ENCODE results near the gene STEAP4. TPM values are rescaled to one million over a fixed set of nuclear protein-coding genes. Genes with fewer than 3 reads are reported as not detected.

The STEAP4 gene
- polyA plus RNA-seq, 1 donor (not counting 4 experiments of a cell fraction or from before 2014, with no cell fraction given), result 2.0 TPM

GRCh38 chr7:88226201-88226600 lies 80.5 kb downstream of the STEAP4 start:
- H4K20me1 ChIP-seq (ENCODE audit: control insufficient read depth, extremely low read depth, insufficient read depth, low read length), result no peaks in the 10 kb centered on the region
- H2AFZ ChIP-seq (ENCODE audit: control insufficient read depth, low read length), result no peak overlapping the region
- H3K36me3 ChIP-seq (ENCODE audit: control insufficient read depth in 2 of 2, extremely low read depth in 1 of 2, insufficient read depth in 2 of 2, low read length in 2 of 2), result no peaks in the 10 kb centered on the region
- no peak overlapping the region for H3K4me2 ChIP-seq (ENCODE audit: control insufficient read depth, extremely low read depth, insufficient read depth, low read depth, low read length)
- DNase-seq (ENCODE audit: low read depth, low spot score) (no peak), FAIRE-seq (no peak)
- H3K4me1 ChIP-seq (ENCODE audit: control insufficient read depth, extremely low read depth, insufficient read depth, low read length), result peaks cover 18% of the 10 kb centered on the region
- H3K9me3 ChIP-seq (ENCODE audit: control insufficient read depth, low read depth, low read length), result no peaks in the 10 kb centered on the region
- no peak overlapping the region for H3K27ac ChIP-seq (ENCODE audit: control insufficient read depth, insufficient read depth, low read length)
- H3K79me2 ChIP-seq (ENCODE audit: control insufficient read depth, insufficient read depth, low read length), result no peaks in the 10 kb centered on the region
- H3K9ac ChIP-seq (ENCODE audit: control insufficient read depth, extremely low read depth, insufficient read depth, low read length), result no peak overlapping the region
- dilution Hi-C loops (cut with MboI; ENCODE audit: extremely low pct_ligation_motif_present, low sequenced_read_pairs), result no loop called here
- TF ChIP-seq, protein P1, sequence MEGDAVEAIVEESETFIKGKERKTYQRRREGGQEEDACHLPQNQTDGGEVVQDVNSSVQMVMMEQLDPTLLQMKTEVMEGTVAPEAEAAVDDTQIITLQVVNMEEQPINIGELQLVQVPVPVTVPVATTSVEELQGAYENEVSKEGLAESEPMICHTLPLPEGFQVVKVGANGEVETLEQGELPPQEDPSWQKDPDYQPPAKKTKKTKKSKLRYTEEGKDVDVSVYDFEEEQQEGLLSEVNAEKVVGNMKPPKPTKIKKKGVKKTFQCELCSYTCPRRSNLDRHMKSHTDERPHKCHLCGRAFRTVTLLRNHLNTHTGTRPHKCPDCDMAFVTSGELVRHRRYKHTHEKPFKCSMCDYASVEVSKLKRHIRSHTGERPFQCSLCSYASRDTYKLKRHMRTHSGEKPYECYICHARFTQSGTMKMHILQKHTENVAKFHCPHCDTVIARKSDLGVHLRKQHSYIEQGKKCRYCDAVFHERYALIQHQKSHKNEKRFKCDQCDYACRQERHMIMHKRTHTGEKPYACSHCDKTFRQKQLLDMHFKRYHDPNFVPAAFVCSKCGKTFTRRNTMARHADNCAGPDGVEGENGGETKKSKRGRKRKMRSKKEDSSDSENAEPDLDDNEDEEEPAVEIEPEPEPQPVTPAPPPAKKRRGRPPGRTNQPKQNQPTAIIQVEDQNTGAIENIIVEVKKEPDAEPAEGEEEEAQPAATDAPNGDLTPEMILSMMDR (optimal IDR thresholded peaks at IDR 0.05 in 1 of 3, IDR thresholded peaks at IDR 0.05 in 1 of 3, conservative IDR thresholded peaks at IDR 0.05 in 1 of 3; ENCODE audit: extremely low read depth in 1 of 3, insufficient read depth in 2 of 3, low read length in 3 of 3), result no peak
- no peak for TF ChIP-seq EZH2 (IDR thresholded peaks at IDR 0.05; ENCODE audit: low read length)
- no peaks in the 10 kb centered on the region for H3K9me1 ChIP-seq (ENCODE audit: control insufficient read depth, extremely low read depth, insufficient read depth, low read length)
- no peaks in the 10 kb centered on the region for H3K27me3 ChIP-seq (ENCODE audit: control insufficient read depth, extremely low read depth, insufficient read depth, low read length)
- no peak overlapping the region for H3K4me3 ChIP-seq (ENCODE audit: control insufficient read depth in 2 of 3, extremely low read depth in 1 of 3, insufficient read depth in 2 of 3, low read depth in 1 of 3, low read length in 3 of 3)

- no peak for TF ChIP-seq EZH2 (IDR thresholded peaks at IDR 0.05; ENCODE audit: low read length)
- no peaks in the 10 kb centered on the region for H3K9me3 ChIP-seq (ENCODE audit: control insufficient read depth, low read depth, low read length)
- FAIRE-seq, result peak; percentile 72
- H3K27ac ChIP-seq (ENCODE audit: control insufficient read depth, insufficient read depth, low read length), result no peak overlapping the region
- H3K4me1 ChIP-seq (ENCODE audit: control insufficient read depth, extremely low read depth, insufficient read depth, low read length), result peaks cover 22% of the 10 kb centered on the region
- H3K9ac ChIP-seq (ENCODE audit: control insufficient read depth, extremely low read depth, insufficient read depth, low read length), result no peak overlapping the region
- dilution Hi-C loops (cut with MboI; ENCODE audit: extremely low pct_ligation_motif_present, low sequenced_read_pairs), result no loop called here
- no peaks in the 10 kb centered on the region for H4K20me1 ChIP-seq (ENCODE audit: control insufficient read depth, extremely low read depth, insufficient read depth, low read length)
- H2AFZ ChIP-seq (ENCODE audit: control insufficient read depth, low read length), result no peak overlapping the region
- H3K4me3 ChIP-seq (ENCODE audit: control insufficient read depth in 2 of 3, extremely low read depth in 1 of 3, insufficient read depth in 2 of 3, low read depth in 1 of 3, low read length in 3 of 3), result no peak overlapping the region
- H3K4me2 ChIP-seq (ENCODE audit: control insufficient read depth, extremely low read depth, insufficient read depth, low read depth, low read length), result peak overlapping the region; percentile 37
- DNase-seq (ENCODE audit: low read depth, low spot score), result peak; percentile 28
- no peaks in the 10 kb centered on the region for H3K9me1 ChIP-seq (ENCODE audit: control insufficient read depth, extremely low read depth, insufficient read depth, low read length)
- H3K79me2 ChIP-seq (ENCODE audit: control insufficient read depth, insufficient read depth, low read length), result no peaks in the 10 kb centered on the region
- no peaks in the 10 kb centered on the region for H3K27me3 ChIP-seq (ENCODE audit: control insufficient read depth, extremely low read depth, insufficient read depth, low read length)
- H3K36me3 ChIP-seq (ENCODE audit: control insufficient read depth in 2 of 2, extremely low read depth in 1 of 2, insufficient read depth in 2 of 2, low read length in 2 of 2), result no peaks in the 10 kb centered on the region
Measured at GRCh38 chr7:88224601-88225275, 82.0 kb downstream of the STEAP4 start.

DNA sequence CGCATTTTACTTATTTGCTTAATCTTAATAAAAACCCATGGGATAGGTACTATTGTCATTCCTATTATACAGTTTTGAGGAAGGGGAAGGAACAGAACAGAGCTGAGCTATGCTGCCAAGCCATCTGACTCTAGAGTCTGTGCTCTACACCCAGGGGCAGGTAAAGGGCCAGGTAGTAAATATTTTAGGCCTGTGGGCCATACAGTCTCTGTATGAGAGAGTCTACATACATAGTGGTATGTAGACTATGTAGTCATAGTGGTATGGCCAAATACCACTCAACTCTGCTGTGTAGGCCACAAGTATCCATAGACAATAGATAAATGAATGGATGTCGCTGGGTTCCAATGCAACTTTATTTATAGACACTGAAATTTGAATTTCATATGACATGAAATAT lies 83.4 kb downstream of the STEAP4 start:
- H3K4me1 ChIP-seq (ENCODE audit: control insufficient read depth, extremely low read depth, insufficient read depth, low read length), result peaks cover 28% of the 10 kb centered on the region
- TF ChIP-seq EZH2 (IDR thresholded peaks at IDR 0.05; ENCODE audit: low read length), result no peak
- TF ChIP-seq, protein P1 (optimal IDR thresholded peaks at IDR 0.05 in 1 of 3, IDR thresholded peaks at IDR 0.05 in 1 of 3, conservative IDR thresholded peaks at IDR 0.05 in 1 of 3; ENCODE audit: extremely low read depth in 1 of 3, insufficient read depth in 2 of 3, low read length in 3 of 3), result no peak
- DNase-seq (ENCODE audit: low read depth, low spot score) (no peak), FAIRE-seq (no peak)
- no peak overlapping the region for H2AFZ ChIP-seq (ENCODE audit: control insufficient read depth, low read length)
- H3K9me1 ChIP-seq (ENCODE audit: control insufficient read depth, extremely low read depth, insufficient read depth, low read length), result no peaks in the 10 kb centered on the region
- dilution Hi-C loops (cut with MboI; ENCODE audit: extremely low pct_ligation_motif_present, low sequenced_read_pairs), result no loop called here
- H3K27me3 ChIP-seq (ENCODE audit: control insufficient read depth, extremely low read depth, insufficient read depth, low read length), result no peaks in the 10 kb centered on the region
- no peaks in the 10 kb centered on the region for H3K36me3 ChIP-seq (ENCODE audit: control insufficient read depth in 2 of 2, extremely low read depth in 1 of 2, insufficient read depth in 2 of 2, low read length in 2 of 2)
- no peak overlapping the region for H3K9ac ChIP-seq (ENCODE audit: control insufficient read depth, extremely low read depth, insufficient read depth, low read length)
- no peak overlapping the region for H3K4me2 ChIP-seq (ENCODE audit: control insufficient read depth, extremely low read depth, insufficient read depth, low read depth, low read length)
- no peak overlapping the region for H3K4me3 ChIP-seq (ENCODE audit: control insufficient read depth in 2 of 3, extremely low read depth in 1 of 3, insufficient read depth in 2 of 3, low read depth in 1 of 3, low read length in 3 of 3)
- no peaks in the 10 kb centered on the region for H3K9me3 ChIP-seq (ENCODE audit: control insufficient read depth, low read depth, low read length)
- H3K27ac ChIP-seq (ENCODE audit: control insufficient read depth, insufficient read depth, low read length), result no peak overlapping the region
- H4K20me1 ChIP-seq (ENCODE audit: control insufficient read depth, extremely low read depth, insufficient read depth, low read length), result no peaks in the 10 kb centered on the region
- H3K79me2 ChIP-seq (ENCODE audit: control insufficient read depth, insufficient read depth, low read length), result peaks cover 14% of the 10 kb centered on the region

Measured in keratinocyte (primary cell).